NCI-H1105 treated with DMSO at 0.1 percent for 48 hours (cell line): ENCODE measurements around the gene SYK.

ENCODE experiments used
- DNase-seq: peaks from one replicate; lab custom pipeline; 2025; lab: John Stamatoyannopoulos, UW

The SYK gene

DNA sequence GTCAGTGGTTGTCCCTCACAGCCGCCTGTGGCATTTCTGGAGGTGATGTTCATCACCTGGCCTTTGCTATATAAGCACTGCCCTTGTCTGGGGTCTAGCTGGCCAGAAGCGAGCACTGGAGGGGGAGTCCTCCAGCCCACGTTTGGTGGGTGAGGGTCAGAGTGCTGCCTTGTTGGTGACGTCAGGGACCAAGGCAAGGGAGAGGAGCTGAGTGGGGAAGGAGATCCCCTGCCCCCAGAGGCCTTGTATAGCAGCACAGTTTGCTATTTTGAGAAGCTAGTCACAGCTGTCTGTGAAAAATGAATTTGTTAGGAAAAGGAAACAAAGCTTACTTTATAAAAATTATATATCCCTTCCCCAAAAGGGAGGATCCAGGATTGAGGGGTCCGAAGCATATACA lies 49.8 kb downstream of the SYK start:
- DNase-seq = no peak

DNA sequence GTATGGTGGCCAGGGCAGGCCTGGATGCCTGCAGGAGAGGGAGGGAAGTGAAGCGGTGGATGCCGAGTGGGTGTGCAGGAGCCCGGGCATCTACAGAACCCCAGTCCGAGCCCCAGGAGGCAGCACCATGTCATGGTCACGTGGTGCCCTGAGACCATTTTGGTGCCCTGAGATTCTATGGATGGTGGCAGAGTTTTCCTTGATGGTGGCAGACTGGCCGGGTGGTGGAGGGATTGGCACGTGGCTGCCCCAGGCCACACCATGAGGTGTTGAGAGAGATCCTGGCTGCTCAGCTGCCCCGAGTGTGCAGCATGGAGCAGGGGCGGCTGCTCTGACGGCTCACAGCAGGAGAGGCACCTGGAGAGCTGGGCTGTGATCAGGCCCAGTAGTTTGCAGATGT lies 52.3 kb downstream of the SYK start:
- no peak for DNase-seq

DNA sequence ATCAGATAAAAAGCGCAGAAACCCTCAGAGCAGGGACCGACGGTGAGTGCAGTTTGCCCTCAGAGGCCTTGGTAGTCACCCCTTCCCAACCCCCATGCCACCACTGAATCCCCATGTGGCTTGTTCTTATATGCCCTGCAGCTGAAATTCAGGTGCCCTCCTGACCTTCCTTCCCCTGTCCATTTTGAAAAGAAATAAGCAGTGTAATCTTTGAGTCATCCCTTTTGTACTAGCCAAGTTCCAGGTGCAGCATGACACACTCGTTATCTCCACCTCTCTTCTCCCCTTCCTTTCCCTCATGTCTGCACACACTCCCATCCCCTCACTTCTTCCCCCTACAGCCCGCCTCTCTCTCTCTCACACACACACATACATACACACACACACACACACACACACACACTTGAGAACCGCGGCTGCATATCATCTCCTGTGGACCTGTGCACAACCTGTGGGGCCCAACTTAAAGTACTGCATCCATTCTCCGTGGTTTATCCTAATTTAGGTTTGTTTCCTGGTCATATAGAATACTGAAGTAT lies 53.1 kb downstream of the SYK start:
- no peak for DNase-seq

DNA sequence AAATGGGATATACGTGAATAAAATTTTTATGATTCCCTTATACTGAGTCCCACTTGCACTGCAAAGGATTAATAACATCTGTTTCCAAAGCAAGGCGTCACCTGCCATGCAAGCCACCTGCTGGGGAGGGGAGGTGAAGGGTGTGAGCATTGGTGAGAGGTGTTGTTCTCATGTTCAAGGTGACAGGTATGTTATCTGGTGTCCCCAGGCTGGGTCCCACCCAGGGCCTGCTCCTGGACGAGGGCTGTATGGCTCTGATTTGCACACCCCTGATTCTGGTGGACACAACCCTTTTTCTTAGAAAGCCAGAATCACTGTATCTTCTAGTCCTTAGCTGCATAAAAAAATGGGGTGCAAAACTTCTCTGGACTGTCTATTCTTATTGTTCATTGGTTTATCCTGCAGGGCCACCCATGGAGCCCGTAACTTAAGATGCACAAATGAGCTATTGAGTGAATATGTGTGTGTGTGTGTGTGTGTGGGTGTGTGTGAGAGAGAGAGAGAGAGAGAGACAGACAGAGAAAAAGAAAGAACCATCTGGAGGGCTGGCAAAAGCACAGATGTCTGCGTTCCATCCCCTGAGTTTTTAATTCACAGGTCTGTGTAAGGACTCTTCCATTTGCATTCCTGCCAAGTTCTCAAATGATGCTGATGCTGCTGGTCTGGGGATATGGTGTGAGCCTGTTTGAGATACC lies 53.7 kb downstream of the SYK start:
- DNase-seq = peak; percentile 4

DNA sequence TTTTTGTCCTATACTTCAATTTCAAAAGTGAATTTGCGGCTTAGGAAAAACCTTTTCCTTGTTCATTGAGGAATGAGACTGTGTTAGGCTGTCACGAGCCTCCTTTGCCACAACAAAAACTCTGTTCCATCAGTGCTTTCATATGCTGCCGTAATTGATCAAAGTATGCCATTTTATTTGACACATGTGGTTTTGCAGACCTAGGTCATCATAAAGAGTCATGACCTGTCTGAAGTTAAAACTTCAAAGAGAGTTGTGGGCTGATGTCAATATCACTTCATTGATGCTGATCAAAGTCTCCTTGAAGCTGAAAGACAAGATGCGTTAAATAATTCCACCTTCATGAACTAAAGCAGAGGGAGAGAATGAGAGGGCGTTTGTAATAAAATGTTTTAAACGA lies 55.5 kb downstream of the SYK start:
- no peak for DNase-seq

DNA sequence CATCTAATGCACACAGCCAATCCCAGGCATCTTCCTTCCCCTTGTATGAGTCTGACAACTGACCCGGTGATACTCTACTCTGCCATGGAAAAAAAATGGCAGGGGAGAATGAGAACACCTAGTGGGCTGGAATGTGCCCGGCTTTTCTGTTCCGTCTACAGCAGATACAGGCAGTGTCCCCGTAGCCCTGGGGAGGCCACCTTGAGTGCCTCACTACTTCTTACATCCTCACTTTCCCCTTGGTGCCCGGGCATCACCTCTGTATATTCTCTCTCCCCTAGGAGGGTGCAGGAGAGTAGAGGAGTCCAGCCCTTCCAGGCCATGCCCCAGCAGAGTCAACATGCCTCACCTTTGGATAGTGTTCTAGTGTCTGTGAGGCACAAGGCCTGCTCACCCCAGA lies 56.2 kb downstream of the SYK start:
- DNase-seq = no peak

DNA sequence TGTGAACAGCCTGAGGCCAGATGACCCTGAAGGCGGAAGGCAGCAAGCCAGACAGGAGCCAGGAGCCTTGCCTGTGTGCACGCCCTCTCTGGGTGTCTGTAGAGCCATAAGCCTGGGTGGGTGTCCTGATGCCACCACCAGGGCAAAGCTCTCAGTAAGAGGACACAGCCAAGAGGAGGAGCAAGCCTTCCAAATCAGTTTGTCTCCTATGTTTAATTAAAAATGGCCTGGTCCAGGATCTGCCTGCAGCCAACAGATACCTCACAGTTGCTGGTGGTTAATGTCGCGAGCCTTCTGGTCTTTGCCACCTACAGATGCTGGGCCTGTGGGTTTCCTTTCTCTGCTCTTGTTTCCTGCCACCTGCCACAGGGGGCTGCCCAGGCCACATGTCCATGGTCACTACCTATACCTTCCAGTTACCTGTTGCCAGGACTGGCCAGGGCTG lies 56.9 kb downstream of the SYK start:
- DNase-seq = no peak

DNA sequence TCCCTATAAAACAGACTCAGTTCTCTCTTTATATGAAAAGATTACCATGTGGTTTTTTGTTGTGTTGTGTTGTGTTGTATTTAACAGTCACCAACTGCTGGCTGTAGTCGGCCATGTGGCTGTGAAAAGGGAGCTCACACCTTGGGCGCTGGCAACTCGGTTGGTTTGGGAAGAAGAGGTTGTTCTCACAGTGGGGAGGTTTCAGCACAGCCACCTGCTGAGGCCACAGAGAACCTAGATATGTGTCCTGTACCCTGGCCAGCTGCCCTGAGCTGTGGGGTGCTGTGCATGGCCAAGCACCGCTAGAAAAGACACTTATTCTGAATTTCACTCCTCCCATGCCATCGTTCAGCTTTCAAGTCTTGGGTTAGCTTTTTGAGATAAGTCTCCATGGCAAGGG lies 58.8 kb downstream of the SYK start:
- DNase-seq = no peak

DNA sequence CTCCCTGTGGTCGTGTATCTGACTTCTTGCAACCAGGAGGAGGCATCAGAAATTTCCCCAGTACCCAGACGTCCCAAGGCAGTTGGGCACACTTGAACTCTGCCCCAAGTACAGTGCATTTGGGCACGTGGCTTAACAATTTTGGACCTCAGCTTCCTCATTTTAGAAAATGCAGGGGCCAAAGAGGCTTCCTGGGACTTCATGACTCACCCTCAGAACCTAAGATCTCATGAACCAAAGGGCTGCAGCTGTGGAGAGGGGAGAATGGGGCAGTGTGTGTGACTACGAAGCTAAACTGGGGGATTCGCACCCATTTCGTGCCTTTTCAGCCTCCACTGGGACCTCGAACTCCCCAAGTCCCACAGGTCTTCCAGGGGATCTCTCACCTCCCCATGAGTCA lies 59.2 kb downstream of the SYK start:
- DNase-seq = no peak

DNA sequence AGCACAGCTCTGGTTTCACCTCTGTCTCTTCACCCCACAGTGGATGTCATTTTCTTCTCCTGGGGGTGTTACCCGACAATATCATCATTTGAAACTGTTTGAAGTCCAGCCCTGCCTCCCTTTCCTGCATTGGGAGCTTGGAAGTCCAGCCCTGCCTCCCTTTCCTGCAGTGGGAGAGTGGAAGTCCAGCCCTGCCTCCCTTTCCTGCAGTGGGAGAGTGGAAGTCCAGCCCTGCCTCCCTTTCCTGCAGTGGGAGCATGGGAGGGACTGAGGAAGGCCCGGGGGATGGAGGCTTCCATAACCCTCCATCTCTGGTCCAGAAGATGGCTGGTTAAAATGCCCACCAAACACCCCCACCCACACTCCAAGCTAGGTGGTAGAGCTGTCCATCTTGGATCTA lies 59.8 kb downstream of the SYK start:
- no peak for DNase-seq

DNA sequence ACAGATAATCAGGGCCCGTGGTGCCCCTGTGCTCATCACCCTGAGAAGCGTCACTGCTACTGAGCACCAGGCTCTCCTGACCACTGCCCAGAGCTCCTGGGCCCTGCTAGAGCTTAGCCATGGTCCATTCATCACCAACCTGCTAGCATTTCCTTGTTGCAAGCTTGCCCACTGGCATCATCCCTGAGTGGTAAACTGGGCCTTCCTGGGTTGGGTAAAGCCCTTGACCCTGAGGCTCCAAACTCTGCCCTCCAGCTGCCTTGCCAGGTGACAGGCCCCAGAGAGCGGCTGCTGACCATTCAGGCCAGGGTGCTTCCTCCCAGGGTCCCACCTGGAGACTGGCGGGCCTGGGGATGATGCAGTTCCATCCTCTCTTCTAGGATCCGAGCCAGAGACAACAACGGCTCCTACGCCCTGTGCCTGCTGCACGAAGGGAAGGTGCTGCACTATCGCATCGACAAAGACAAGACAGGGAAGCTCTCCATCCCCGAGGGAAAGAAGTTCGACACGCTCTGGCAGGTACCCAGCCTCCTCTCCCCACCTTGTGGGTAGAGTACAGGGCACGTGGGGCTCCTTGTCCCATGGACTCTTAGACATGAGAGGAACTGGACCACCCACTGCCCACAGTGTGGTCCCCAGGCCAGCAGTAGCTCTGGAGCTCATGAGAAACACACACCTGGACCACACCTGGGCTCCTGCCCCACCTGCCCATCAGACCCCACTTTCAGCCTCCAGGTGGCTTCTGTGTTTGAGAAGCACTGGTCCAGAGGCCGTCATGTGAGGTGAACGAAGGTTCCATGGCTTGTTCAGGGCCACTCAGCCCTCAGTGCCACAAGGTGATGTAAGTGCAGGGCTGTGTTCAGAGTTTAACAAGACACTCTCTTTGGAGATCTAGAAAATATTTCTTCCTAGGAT lies 60.5 kb downstream of the SYK start:
- DNase-seq = no peak

DNA sequence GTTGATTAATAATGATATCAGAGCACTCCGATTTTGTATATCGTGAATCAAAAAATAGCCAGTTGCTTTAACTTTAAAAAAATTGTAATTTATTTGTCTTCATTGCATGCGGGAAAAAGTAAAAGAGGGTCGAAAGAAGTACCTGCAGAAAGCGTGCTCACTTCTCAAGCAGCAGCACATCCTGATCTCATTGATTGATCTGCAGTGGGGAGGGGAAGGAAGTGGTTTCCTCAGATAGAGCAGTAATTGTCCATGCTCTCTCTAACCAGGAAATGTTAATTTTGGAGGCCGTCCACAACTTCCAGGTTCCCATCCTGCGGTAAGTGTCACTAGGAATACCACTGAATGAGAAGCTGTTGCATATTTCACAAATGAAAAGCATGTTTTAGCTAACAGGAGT lies 63.2 kb downstream of the SYK start:
- DNase-seq = no peak

DNA sequence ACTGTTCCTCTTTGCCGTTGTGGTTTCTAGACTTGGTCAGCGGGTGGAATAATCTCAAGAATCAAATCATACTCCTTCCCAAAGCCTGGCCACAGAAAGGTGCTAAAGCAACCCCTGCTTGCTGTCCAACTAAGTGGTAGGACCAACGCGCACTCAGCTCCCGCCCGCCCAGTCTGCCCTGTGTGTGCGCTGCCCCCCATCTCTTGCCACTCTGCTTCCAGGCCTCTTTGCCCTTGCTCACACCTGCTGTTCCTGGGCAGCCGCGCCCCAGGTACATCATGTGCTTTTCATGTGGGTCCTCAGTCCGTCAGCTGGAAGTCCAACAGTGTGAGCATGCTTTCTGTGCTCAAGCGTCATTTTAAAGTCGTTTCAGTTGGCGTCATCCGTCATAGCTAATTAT lies 65.5 kb downstream of the SYK start:
- DNase-seq = no peak

DNA sequence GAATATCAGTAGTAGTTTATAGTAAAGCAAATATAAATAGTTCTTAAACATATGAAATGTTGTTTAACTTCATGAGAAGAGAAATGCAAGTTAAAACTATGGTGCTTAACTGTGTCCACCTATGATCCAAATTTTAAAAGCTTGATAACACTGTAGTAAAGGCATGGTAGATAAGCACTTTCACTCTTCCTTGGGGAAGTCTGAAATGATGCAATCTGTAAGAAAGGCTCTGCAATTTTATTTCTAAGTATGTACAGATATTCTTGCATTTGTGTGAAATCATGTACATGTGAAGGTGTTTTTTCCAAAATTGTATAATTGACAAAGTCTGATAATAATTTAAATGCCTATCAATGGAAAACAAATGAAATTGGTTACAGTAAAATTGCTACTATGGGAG lies 66.9 kb downstream of the SYK start:
- DNase-seq = no peak

DNA sequence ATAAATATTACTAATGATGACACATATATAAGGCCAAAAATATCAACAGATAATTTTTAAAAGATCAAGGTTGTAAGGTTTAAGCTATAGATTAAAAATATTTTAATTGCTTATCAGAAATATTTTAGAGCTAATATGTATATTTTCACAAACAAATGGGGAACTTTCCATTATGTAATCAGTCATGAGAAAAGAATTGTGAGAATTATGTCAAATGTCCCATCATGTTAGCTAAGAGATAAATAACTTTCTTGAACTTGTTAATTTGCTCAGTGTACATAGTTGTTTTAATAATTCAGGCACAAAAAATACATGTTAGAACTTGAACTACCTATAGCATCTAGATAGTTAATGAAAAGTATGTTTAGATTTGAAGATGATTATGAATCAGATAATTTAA lies 67.7 kb downstream of the SYK start:
- no peak for DNase-seq

DNA sequence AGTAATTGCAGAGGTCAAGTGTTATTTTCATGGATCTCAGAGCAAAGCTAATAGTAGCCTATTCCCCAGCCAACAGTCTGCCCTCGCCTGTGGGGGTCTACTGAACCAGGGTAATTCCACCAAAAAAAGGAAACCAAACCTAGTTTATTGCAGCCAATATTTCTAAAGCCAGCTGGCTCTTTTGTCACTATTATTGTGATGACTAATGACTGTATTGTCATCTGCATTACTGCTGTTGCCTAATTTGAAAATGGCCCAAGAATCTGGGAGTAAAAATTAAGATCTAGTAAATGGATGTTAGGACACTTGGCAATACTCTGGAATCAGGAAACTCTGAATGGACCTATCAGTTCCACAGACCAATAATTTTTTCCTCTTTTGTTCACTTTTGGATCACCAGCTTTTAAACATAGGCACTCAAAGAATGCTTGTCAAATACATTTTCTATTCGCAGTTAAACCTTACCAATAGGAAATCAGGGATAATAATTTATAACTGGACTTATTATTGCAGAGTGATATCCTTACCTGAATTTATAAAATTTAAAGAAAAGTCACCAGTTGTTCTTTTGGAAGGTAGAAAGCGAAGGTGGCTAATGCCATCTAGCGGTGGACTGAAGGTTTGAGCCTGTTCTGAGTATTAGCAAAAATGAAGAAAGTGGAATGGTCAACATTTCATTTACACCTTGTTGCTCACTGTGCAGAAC lies 69.2 kb downstream of the SYK start:
- DNase-seq = peak; percentile 35

DNA sequence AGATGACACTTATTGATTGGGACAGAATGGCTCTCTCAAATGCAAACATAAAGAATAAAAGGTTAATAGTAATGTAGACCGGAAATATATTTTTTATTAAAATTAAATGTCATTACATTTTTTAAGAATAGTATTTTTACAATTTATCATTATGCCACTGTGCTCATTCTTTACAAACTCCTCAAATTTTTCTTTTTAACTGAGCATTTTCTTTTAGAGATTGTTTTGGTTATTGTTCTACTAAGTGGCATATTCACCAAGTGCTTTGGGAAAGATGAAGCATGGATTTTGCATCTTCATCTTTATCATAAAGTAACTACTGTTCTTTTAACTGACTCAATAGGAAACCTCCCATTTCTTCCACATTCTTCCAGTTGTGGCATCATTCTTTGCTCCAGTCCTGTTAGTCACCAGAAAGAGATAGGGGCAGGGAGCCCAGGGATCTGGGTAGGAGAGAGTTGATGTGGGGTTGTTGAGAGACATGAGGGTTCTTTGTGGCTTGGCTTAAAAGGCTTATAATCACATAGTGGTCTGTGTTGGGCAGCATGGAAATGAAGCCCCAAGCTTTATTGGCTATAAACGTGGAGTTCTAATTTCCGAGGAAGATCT lies 69.8 kb downstream of the SYK start:
- DNase-seq = no peak

DNA sequence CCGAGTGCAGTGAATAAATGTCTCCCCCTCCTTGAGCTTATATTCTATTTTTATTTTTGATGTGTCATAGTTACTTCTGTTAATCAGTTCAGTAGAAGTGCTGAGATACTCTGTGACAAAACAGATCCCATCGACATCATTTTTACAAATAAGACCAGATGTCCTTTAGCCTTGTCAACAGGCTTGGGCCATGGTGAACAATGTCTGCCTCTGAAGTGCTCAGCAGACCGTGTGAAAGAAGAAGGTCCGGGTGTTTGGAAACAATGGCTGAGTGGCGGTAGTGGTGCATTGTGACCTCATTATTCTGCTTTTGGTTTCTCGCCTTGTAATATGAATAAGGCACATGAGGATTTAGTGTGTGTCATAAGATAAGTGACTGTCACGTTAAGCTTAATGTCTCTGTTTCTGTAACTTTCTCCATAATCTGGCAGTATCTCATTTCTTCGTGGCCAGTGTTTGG lies 71.2 kb downstream of the SYK start:
- no peak for DNase-seq

DNA sequence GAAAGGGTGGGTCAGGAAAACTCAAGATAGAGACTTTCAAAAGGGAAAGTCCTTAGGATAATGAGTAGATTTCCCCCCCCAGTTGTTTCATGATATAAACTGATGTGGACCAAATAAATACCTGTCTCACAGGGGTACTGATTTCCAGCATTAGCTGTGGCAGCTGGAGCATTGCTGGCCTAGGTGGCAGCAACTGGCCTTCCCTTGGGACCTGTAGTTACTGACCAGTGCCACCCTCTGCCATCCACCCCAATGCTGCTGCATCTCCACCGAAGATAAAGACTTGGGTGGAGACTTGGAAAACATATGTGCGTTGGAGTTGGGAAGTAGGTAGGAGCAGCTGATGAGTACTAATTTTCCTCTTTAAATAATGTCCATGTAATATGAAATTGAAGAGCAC lies 71.8 kb downstream of the SYK start:
- DNase-seq = no peak

DNA sequence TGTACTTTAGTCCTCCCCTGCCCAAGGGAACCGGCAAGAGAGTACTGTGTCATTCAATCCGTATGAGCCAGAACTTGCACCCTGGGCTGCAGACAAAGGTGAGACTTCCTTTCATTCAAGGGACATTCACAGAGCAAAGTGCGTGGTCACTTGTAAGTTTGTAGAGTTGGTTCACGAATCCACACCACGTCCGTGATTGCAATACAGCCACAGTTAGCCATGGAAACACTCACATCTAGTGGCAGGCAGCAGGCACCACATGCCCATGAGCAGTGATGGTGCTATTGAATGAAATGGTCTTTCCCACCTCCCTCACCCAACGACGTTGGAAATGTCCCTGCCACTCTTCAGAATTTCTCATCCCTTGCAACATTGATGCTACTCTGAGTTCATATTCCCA lies 72.6 kb downstream of the SYK start:
- no peak for DNase-seq

DNA sequence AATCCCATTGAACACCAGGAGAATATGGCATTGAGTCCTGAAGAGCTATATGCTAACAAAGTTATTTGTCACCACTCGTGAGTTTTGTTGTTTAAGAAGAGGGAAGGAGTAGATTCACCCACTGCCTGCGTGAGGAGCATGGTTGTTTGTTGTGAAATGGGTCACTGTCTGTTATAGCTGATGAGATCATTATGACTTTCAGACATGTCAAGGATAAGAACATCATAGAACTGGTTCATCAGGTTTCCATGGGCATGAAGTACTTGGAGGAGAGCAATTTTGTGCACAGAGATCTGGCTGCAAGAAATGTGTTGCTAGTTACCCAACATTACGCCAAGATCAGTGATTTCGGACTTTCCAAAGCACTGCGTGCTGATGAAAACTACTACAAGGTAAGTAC lies 76.9 kb downstream of the SYK start:
- no peak for DNase-seq

DNA sequence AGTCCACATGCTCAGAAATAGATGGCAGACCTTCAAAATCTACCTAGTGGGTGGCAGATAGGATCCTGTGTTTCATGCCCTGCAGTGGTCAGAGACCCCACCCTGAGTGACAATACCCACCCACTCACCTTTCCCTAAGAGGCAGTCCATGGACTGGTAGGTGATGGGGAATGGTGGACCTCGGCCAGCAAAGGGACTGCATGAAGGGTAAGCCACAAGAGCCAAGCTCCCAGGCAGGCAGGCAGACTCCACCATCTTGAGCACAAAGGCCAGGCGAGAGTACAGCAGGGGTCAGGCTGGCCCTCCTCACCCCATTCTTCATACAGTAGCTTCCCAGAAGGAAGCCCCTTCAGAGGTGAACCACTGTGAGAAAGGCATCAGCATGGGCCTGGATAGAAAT lies 78.4 kb downstream of the SYK start:
- no peak for DNase-seq
